Measurements from ENCODE around the gene TRIM68.

TRIM68 gene

DNA sequence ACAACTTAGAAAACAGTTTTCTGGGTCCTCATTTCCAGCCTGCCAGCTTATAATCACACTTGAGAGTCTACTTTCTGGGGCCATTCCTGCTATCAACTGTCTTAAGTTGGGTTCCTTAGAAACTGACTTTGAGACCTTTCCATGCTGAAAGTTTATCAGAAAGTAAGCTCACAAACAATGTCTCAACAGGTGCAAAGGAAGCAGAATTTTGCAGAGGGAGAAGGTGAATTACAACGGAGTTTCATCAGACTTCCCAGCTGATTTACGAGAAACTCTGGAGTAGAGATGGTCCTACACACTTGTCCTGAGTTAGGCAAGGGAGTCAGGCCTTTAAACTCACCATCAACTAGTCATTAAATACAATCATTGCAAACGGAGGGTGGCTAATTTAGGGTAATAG is 31.2 kb downstream of the TRIM68 start:
- H3K4me3 ChIP-seq (ENCODE audit: low read length): no peak overlapping the region
- no peak for TF ChIP-seq ZNF274 (IDR thresholded peaks at IDR 0.05; ENCODE audit: low read depth, low read length)

DNA sequence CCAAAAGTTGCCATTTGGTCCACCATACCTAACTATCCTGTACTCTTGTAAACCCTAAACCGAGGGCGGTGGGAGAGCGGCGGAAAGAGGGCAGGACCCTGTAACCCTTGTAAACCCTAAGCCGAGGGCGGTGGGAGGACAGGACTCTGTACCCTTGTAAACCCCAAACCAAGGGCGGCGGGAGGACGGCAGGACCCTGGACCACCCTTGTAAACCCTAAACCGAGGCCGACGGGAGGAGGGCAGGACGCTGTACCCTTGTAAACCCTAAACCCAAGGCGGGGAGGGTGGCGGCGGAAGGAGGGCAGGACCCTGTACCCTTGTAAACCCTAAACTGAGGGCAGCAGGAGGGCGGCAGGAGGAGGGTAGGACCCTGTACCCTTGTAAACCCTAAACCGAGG is 39.0 kb downstream of the TRIM68 start:
- no peak overlapping the region for H3K4me3 ChIP-seq (ENCODE audit: low read length)
- no peak for TF ChIP-seq ZNF274 (IDR thresholded peaks at IDR 0.05; ENCODE audit: low read depth, low read length)

DNA sequence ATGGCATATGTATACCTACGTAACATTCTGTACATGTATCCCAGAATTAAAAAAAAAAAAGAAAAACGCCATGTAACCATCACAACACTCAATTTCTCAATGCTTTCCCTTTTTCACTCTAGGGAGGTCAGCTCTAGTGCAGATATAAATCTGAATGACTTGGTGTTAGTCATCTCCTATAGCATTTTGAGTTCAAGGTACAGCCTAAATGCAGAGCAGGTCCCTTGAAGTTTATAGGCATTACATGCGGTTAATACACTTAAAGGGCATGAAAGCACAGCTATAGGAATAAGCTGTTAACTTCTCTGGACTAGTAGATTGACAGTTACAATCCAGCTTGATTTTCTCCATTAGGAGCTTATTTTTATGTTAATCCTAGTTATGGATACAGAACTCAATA is 42.7 kb downstream of the TRIM68 start:
- no peak overlapping the region for H3K4me3 ChIP-seq (ENCODE audit: low read length)
- TF ChIP-seq ZNF274 (IDR thresholded peaks at IDR 0.05; ENCODE audit: low read depth, low read length): no peak

DNA sequence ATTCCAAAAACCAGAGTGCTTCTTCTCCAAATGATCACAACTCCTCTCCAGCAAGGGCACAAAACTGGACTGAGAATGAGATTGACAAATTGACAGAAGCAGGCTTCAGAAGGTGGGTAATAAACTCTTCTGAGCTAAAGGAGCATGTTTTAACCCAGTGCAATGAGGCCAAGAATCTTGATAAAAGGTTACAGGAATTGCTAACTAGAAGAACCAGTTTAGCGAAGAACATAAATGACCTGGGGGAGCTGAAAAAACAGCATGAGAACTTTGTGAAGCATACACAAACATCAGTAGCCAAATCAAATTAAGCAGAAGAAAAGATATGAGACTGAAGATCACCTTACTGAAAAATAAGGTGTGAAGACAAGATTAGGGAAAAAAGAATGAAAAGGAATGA is 47.6 kb downstream of the TRIM68 start:
- no peak overlapping the region for H3K4me3 ChIP-seq (ENCODE audit: low read length)
- no peak for TF ChIP-seq ZNF274 (IDR thresholded peaks at IDR 0.05; ENCODE audit: low read depth, low read length)

DNA sequence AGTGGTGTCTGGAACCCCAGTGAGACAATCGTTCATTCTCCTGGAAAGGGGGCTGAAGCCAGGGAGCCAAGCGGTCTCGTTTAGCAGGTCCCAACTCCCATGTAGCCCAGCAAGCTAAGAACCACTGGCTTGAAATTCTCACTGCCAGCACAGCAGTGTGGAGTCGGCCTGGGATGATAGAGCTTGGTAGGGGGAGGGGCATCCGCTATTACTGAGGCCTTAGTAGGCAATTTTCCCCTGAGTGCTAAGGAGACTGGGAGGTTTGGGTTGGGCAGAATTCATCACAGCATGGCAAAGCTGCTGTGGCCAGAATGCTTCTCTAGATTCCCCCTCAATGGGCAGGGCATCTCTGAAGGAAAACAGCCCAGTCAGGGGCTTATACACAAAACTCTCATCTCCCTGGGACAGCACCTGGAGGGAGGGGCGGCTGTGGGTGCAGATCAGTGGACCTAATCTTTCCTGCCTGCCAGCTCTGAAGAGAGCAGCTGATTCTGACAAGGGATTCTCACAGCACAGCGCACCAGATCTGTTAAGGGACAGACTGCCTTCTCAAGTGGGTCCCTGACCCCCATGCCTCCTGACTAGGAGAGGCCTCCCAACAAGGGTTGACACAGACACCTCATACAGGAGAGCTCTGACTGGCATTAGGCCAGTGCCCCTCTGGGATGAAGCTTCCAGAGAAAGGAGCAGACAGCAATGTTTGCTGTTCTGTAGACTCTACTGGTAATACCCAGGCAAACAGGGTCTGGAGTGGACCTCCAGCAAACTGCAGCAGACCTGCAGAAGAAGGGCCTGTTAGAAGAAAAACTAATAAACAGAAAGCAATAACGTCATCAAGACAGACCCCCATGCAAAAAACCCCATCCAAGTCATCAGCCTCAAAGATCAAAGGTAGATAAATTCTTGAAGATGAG is 48.2 kb downstream of the TRIM68 start:
- TF ChIP-seq ZNF274 (IDR thresholded peaks at IDR 0.05; ENCODE audit: low read depth, low read length): no peak
- no peak overlapping the region for H3K4me3 ChIP-seq (ENCODE audit: low read length)

GRCh38 chr11:4551346-4551979 is 56.6 kb downstream of the TRIM68 start:
- no peak for TF ChIP-seq ZNF274 (IDR thresholded peaks at IDR 0.05; ENCODE audit: low read depth, low read length)
- H3K4me3 ChIP-seq (ENCODE audit: low read length): no peak overlapping the region
